HL-60/S4 treated with retinoic acid at 250 ng/mL for 4 days and 3 days (cell line): ENCODE data around the gene CDKN1A.

ENCODE experiments used
- in situ Hi-C: fragments of 300-500 bp; cut with MboI; formaldehyde crosslinking; loops from 2 replicates; pipeline ENCODE4 v1.7.0; 2022; ENCODE audit warnings: low sequenced_read_pairs

Gene CDKN1A

DNA sequence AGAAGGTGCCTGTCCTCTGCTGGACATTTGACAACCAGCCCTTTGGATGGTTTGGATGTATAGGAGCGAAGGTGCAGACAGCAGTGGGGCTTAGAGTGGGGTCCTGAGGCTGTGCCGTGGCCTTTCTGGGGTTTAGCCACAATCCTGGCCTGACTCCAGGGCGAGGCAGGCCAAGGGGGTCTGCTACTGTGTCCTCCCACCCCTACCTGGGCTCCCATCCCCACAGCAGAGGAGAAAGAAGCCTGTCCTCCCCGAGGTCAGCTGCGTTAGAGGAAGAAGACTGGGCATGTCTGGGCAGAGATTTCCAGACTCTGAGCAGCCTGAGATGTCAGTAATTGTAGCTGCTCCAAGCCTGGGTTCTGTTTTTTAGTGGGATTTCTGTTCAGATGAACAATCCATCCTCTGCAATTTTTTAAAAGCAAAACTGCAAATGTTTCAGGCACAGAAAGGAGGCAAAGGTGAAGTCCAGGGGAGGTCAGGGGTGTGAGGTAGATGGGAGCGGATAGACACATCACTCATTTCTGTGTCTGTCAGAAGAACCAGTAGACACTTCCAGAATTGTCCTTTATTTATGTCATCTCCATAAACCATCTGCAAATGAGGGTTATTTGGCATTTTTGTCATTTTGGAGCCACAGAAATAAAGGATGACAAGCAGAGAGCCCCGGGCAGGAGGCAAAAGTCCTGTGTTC lies 1.3 kb upstream of the CDKN1A start:
- in situ Hi-C loops, result no loop called here

DNA sequence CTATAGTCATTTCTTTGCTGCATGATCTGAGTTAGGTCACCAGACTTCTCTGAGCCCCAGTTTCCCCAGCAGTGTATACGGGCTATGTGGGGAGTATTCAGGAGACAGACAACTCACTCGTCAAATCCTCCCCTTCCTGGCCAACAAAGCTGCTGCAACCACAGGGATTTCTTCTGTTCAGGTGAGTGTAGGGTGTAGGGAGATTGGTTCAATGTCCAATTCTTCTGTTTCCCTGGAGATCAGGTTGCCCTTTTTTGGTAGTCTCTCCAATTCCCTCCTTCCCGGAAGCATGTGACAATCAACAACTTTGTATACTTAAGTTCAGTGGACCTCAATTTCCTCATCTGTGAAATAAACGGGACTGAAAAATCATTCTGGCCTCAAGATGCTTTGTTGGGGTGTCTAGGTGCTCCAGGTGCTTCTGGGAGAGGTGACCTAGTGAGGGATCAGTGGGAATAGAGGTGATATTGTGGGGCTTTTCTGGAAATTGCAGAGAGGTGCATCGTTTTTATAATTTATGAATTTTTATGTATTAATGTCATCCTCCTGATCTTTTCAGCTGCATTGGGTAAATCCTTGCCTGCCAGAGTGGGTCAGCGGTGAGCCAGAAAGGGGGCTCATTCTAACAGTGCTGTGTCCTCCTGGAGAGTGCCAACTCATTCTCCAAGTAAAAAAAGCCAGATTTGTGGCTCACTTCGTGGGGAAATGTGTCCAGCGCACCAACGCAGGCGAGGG lies 594 bp upstream of the CDKN1A start:
- in situ Hi-C loops, result no loop called here

DNA sequence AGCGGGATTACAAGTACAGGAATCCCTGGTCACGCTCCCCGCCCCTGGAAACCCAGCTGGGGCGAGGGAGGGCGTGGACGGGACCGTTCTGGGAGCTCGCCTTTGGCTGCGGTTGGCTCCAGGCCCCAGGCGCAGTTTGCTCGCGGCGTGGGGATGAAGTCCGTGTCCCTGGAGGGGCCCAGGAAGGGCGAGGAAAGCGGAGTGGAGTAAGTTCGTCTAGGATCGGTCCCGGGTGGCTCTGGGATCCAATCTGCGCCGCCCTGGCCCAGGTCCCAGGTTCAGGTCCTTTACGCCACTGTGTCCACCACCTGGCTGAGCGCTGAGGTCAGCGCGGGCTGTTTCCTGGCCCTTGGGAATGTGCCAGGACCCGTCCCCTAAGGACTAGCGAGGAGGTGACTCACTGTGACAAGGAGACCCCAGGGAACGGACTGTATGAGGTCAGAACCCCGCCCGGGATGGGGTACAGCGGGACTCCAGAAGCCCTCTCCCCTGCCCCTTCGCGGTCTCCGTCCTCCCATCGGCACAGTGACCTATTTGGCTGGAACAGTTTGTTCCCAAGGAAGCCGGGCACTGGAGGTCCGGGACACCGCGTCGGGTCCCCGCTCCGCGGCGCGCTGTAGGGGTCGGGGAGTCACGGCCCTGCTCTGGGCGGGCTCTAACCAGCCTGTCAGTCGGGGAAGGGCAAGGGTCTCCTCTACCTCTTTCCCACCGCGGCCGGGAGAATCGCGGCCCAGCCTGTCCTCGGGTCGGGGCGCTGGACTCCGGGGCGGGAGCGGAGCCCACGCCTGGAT lies 724 bp downstream of the CDKN1A start:
- in situ Hi-C loops, result no loop called here

DNA sequence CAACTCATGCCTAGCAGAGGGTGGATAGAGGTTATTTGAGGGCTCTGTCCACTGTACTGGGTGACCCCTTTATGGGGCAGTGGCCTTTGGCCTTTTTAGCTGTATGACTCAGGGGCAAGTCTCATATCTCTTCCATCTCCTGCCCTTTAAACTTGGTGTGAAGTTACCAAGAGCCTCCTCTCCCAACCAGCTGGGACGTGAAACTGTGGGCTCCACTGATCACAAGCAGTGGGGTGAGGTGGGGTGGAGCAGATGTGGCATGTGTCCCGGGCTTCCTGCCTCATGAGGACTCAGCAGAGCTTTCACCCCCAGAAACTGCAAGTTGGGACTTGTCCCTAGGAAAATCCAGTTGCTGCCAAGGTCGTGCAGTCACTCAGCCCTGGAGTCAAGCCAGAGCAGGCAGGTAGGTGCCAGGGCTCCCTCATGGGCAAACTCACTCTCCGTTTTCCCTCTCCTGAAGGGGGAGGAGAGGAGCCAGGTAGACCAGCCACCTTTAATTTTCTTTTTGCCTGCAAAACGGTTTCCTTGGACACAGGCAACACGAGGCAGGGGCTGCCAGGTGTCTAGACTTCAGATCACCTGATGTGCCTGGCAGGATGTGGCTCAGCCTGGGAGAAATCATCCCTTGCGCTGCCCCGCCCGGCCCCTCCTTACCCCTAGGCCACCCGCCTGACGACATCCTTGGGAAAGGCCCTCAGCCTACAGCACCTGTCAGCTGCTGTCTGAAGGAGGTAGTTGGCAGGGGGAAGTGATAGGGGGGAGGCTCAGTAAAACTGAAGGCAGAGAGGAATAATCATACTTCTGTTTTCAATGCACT lies 4.0 kb downstream of the CDKN1A start:
- in situ Hi-C loops, result no loop called here

DNA sequence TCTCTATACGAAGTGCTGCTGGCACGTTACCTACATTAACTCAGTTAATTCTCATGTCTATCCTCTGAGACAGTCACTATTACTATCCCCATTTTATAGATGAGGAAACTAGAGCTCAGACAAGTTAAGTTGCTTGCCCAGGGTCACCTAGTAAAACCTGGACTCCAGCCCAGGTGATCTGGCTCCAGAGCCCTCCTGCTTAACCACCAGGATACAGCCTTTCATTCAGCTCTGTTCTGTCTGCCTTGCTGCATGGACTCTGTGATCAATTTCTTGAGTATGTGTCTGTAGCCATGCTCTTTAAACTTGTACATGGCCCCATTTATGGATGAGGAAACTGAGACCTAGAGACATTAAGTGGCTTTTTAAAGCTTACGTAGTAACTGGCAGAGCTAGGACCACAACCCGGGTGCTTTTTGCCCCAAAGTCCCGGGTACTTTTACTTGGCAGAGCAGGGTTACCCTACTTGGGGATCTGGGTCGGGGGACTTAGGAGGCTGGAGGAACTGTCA lies 4.7 kb downstream of the CDKN1A start:
- in situ Hi-C loops, result no loop called here

DNA sequence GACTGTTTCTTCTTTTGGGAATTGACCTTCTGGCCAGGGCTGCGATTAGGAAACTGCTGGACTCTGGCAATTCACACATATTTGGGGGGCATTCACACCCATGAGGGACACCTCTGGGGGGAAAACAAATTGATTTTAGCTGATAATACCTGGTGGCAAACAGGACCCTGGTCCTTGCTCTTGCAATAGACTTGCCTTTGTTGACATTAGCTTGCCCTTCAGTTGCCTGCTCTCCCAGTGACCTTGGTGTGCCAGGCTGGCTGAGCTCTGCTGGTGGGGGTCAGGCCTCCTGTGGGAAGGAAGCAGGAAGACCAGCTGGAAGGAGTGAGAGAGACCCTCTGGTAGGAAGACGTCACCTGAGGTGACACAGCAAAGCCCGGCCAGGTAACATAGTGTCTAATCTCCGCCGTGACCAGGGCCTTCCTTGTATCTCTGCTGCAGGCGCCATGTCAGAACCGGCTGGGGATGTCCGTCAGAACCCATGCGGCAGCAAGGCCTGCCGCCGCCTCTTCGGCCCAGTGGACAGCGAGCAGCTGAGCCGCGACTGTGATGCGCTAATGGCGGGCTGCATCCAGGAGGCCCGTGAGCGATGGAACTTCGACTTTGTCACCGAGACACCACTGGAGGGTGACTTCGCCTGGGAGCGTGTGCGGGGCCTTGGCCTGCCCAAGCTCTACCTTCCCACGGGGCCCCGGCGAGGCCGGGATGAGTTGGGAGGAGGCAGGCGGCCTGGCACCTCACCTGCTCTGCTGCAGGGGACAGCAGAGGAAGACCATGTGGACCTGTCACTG lies 5.3 kb downstream of the CDKN1A start:
- in situ Hi-C loops, result no loop called here

DNA sequence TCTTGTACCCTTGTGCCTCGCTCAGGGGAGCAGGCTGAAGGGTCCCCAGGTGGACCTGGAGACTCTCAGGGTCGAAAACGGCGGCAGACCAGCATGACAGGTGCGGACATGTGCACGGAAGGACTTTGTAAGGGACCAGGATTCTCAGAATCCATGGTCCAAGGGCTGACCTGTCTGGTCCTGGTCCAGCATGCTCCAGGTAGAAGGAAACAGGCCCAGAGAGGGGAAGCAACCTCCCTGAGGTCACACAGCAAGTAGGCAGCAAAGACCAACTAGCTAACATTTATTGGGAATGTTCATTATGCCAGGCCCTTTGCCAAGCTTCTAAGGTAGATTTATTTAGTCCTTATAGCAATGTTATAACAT lies 5.9 kb downstream of the CDKN1A start:
- in situ Hi-C loops, result no loop called here

DNA sequence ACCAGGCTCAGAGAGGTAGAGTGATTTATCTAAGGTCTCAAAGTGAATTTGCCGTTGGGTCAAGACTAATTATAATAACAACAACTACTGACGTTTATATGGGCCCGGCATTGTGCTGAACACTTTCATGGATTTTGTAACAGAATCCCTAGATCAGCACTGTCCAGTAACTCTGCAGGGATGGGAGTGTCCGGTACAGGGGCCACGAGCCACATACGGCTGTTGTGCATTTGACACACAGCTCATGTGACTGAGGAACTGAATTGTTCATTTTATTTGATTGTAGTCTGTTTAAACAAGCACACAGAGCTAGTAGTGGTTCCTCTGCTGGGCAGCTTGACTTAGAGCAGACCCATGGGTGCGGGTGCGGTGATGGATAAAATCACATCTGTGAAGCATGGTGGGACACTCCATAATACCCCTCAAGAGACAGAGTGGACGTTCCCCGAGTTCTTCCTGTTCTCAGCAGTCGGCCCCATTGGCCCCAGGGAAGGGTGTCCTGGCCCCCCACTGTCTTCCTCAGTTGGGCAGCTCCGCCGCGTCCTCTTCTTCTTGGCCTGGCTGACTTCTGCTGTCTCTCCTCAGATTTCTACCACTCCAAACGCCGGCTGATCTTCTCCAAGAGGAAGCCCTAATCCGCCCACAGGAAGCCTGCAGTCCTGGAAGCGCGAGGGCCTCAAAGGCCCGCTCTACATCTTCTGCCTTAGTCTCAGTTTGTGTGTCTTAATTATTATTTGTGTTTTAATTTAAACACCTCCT lies 6.8 kb downstream of the CDKN1A start:
- in situ Hi-C loops, result no loop called here

DNA sequence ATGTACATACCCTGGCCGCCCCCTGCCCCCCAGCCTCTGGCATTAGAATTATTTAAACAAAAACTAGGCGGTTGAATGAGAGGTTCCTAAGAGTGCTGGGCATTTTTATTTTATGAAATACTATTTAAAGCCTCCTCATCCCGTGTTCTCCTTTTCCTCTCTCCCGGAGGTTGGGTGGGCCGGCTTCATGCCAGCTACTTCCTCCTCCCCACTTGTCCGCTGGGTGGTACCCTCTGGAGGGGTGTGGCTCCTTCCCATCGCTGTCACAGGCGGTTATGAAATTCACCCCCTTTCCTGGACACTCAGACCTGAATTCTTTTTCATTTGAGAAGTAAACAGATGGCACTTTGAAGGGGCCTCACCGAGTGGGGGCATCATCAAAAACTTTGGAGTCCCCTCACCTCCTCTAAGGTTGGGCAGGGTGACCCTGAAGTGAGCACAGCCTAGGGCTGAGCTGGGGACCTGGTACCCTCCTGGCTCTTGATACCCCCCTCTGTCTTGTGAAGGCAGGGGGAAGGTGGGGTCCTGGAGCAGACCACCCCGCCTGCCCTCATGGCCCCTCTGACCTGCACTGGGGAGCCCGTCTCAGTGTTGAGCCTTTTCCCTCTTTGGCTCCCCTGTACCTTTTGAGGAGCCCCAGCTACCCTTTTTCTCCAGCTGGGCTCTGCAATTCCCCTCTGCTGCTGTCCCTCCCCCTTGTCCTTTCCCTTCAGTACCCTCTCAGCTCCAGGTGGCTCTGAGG lies 7.6 kb downstream of the CDKN1A start:
- in situ Hi-C loops, result no loop called here

DNA sequence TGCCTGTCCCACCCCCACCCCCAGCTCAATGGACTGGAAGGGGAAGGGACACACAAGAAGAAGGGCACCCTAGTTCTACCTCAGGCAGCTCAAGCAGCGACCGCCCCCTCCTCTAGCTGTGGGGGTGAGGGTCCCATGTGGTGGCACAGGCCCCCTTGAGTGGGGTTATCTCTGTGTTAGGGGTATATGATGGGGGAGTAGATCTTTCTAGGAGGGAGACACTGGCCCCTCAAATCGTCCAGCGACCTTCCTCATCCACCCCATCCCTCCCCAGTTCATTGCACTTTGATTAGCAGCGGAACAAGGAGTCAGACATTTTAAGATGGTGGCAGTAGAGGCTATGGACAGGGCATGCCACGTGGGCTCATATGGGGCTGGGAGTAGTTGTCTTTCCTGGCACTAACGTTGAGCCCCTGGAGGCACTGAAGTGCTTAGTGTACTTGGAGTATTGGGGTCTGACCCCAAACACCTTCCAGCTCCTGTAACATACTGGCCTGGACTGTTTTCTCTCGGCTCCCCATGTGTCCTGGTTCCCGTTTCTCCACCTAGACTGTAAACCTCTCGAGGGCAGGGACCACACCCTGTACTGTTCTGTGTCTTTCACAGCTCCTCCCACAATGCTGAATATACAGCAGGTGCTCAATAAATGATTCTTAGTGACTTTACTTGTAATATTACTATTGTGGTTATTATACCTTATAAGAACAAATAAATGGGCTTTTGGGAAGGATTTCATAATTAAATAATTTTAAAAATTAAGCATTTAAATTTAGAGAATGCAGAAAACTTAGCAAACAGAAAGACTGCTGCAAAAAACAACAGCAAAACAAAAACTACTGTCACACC lies 8.4 kb downstream of the CDKN1A start:
- in situ Hi-C loops, result no loop called here

DNA sequence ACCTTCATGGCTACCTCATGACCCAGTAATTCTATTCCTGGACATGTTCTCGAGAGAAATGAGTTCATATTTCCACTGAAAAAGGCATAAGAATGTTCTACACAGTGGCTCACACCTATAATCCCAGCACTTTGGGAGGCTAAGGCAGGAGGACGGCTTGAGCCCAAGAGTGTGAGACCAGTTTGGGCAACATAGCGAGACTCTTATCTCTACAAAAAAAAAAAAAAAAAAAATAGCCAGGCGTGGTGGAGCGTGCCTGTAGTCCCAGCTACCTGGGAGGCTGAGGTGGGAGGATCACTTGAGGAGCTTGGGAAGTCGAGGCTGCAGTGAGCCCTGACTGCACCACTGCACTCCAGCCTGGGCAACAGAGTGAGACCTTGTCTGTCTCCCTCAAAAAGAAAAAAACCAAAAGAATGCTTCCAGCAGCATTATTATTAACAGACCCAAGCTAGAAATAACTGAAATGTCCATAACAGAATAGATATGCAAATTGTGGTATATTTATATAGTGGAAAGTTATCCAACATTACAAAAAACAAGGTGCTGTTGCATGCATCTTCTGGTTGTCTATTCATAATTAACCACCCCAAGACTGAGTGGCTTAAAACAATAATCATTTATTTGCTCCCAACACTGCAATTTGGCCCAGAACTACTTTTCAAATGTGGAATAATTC lies 9.7 kb downstream of the CDKN1A start:
- in situ Hi-C loops, result no loop called here

DNA sequence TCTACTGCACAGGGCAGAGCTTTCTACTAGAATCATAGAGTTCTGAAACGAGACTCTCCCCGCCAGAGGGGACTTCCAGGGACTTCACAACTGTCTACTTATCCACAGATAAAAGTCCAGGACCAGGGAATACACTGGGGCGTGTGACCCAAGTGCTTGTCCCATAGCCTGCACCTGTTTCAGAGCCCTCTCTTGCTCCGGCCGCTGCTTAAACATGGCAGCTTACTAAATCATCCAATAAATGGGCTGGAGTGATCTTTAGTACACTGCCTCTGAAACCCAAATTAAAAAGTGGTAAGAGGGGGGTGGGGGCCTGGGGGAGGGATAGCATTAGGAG lies 10.2 kb downstream of the CDKN1A start:
- in situ Hi-C loops, result no loop called here

DNA sequence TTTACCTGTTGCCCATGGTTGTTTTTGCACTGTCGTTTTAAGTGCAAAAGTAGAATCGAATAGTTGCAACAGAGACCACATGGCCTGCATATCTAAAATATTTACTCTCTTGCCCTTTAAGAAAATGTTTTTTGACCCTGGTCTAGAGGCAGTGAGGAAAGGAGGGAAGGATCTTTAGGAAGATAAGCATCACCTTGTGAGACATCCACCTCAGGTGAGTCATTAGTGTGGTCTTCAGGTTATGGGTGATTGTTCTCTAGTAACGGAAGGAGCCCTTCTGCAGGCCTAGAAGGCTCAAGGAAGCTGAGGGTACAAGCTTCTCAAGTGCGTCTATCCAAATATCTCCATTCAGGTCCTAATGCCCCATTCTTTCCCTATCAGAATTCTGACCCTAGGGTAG lies 12.5 kb downstream of the CDKN1A start:
- in situ Hi-C loops, result no loop called here

DNA sequence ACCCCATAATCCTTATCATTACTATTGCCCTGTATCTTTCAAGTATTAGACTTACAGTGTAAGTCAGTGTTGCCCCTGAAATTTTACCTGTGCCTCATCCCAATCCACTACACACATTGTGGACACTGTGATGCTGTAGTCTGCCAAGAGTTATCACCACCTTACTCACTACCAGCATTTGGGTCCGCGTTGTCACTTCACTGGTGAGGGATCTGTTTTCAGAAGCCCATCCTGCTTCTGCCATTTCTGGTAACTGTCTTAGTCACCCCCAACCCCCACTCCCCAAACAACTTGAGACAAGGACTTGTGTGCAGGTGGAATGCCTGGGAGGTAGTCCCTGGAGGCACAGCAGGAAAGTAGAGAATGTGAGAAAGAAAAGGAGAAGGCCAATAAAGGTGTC lies 13.1 kb downstream of the CDKN1A start:
- in situ Hi-C loops, result no loop called here

DNA sequence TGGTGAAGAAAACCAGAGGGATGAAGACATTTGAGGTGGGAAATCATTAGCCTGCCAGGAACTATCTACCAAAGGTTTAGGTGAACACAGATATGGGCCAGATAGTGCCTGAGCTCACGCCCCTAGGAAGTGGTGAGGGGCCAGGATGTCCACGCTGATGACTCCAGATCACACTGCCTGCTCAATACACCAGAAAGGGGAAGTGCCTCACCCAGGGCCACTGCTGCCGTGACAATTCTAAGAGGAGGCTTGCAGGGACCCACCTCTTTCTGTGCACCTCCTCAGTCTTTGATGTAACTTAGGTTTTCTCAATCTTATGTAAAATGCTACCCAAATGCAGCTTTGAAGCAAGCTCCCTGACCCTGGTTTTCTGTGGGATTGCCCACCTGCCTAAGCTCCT lies 13.7 kb downstream of the CDKN1A start:
- in situ Hi-C loops, result no loop called here

DNA sequence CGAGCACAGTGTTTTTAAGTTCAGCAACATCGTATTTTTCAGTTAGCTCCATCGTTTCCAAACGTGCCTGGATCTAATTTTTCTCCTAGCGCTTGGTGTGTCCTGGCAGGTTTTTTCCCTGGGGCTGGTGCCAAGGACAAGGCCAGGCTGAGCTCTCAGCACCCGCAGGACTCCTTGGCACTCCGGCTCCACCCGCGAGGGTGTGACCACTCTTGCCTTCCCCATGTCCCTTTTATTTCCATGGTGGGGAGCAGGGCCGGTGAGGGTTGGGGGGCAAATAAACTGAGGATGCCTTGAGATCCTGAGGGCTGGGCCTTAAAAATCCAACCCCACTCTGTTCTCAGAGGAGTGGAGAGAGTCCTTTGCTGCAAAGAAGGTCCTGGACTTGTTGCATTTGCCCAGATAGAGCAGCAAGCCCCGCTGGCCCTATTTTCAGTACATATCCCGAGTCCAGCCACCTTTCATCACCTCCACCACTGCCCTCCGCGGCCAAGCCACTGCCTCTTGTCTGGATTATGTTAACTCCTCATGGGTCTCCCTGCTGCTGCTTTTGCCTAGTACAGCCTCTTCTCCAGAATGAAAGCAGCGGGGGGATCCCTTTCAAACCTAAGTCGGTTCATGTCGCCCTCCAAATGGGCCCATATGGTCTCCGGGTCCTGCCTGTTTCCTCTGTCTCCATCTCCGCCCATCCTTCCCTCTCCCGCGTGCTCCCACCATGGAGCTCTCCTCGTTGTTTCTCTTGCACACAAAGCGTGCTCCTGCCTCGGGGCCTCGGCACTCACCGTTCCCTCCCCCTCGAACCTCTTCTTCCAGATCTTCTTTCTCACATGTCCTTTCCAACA lies 14.6 kb downstream of the CDKN1A start:
- in situ Hi-C loops, result no loop called here

DNA sequence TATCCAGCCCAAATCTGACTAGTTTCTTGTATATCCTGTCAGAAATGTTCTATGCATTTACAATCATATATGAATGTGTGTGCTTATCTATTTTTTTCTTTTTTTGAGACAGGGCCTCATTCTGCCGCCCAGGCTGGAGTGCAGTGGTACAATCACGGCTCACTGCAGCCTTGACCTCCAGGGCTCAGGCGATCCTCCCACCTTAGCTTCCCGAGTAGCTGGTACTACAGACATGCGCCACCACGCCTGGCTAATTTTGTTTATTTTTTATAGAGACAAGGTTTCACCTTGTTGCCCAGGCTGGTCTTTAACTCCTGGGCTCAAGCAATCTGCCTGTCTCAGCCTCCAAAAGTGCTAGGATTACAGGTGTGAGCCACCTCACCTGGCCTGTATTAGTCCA lies 16.1 kb downstream of the CDKN1A start:
- in situ Hi-C loops, result no loop called here
